Measurements from ENCODE around the gene NFKBIE. TPM values are rescaled to one million over a fixed set of nuclear protein-coding genes. Genes with fewer than 3 reads are reported as not detected.

NFKBIE gene
- total and polyA plus RNA-seq, 2 of the 13 experiments (the other 11 are each of a cell fraction or from before 2014, with no cell fraction given) = 6.7 to 14.5 TPM

- TF ChIP-seq ZNF770 (CRISPR knock-in tag; IDR thresholded peaks at IDR 0.05) (peak; percentile 70), ZNF615 (CRISPR knock-in tag; IDR thresholded peaks at IDR 0.05; ENCODE audit: borderline replicate concordance) (peak; percentile 91; the same call in 1 of the 2 replicates), SYNCRIP (IDR thresholded peaks at IDR 0.05; ENCODE audit: insufficient read depth, low read depth, low read length) (no peak), ZNF660 (CRISPR knock-in tag; IDR thresholded peaks at IDR 0.05; ENCODE audit: borderline replicate concordance, low read depth) (no peak; the same call in 1 of the 2 replicates), ZNF263 (CRISPR knock-in tag; IDR thresholded peaks at IDR 0.05) (peak; percentile 54), ZBTB42 (CRISPR knock-in tag; IDR thresholded peaks at IDR 0.05) (no peak; the same call in 1 of the 2 replicates), RFX3 (CRISPR knock-in tag; IDR thresholded peaks at IDR 0.05) (peak; percentile 60), DDIT3 (CRISPR knock-in tag; IDR thresholded peaks at IDR 0.05) (no peak), KAT8 (CRISPR knock-in tag; IDR thresholded peaks at IDR 0.05) (peak; percentile 98), ZNF563 (CRISPR knock-in tag; IDR thresholded peaks at IDR 0.05) (peak; percentile 88), ZSCAN9 (CRISPR knock-in tag; IDR thresholded peaks at IDR 0.05; ENCODE audit: borderline replicate concordance) (peak; percentile 94), ZBTB21 (CRISPR knock-in tag; IDR thresholded peaks at IDR 0.05) (peak; percentile 72), TFE3 (CRISPR knock-in tag; IDR thresholded peaks at IDR 0.05) (peak; percentile 89), CENPX (CRISPR knock-in tag; IDR thresholded peaks at IDR 0.05) (no peak), MAFK (conservative IDR thresholded peaks at IDR 0.05 in 1 of 2, IDR thresholded peaks at IDR 0.05 in 1 of 2; ENCODE audit: low read length in 2 of 2) (0 out of 4 replicates have a peak, but pooled peaks of 1 of the 2 experiments have one; percentile 10), STAT6 (CRISPR knock-in tag; IDR thresholded peaks at IDR 0.05; ENCODE audit: borderline replicate concordance) (peak; percentile 61; the same call in 1 of the 2 replicates), FUBP1 (CRISPR knock-in tag; IDR thresholded peaks at IDR 0.05; ENCODE audit: borderline replicate concordance) (no peak), CC2D1A (CRISPR knock-in tag; IDR thresholded peaks at IDR 0.05) (0 out of 2 replicates have a peak, but pooled peaks have one; percentile 48)
Measured at GRCh38 chr6:44312901-44313788, 47.8 kb upstream of the NFKBIE start, which contains the start of gene AARS2 (continued).

Measured in HepG2 (cell line).